D721Med (cell line): Measurements from ENCODE around the gene LRRC8E.

Experiments
- DNase-seq: peaks from one replicate; pipeline ENCODE4 v3.0.0; 2011; ENCODE audit warnings: low spot score; ENCODE audit not compliant: insufficient read length
- FAIRE-seq: peaks from 2 replicates; lab custom pipeline; 2011; peaks lifted over from hg19 to GRCh38; lab: Jason Lieb, UNC
- CTCF ChIP-seq: IDR thresholded peaks from 2 replicates; pipeline ENCODE4 v1.5.1; 2012; ENCODE audit warnings: mild to moderate bottlenecking, control low read depth; ENCODE audit not compliant: insufficient read depth; ENCODE audit errors: missing control alignments

Gene LRRC8E

GRCh38 chr19:7874076-7874896 is 14.0 kb upstream of the LRRC8E start, which contains the start of gene PRR36:
PRR36 (minus strand) TSS chr19:7874390; CDS start chr19:7873689, 701 bp downstream.
- no peak for TF ChIP-seq CTCF

GRCh38 chr19:7874897-7875273 is 13.4 kb upstream of the LRRC8E start:
- FAIRE-seq (no peak), DNase-seq (no peak)
- no peak for TF ChIP-seq CTCF

More at GRCh38 chr19:7874076-7874896, 14.0 kb upstream of the LRRC8E start, which contains the start of gene PRR36:
- peak; percentile 77 for DNase-seq
- FAIRE-seq = no peak

GRCh38 chr19:7877249-7877836 is 11.0 kb upstream of the LRRC8E start:
- no peak for TF ChIP-seq CTCF
- FAIRE-seq (no peak), DNase-seq (no peak)

- TF ChIP-seq CTCF = no peak
- FAIRE-seq (no peak), DNase-seq (no peak)
Measured at GRCh38 chr19:7879111-7879807, 9.1 kb upstream of the LRRC8E start.

- DNase-seq = no peak
- no peak for TF ChIP-seq CTCF
- no peak for FAIRE-seq
Measured at GRCh38 chr19:7879836-7880235, 8.5 kb upstream of the LRRC8E start.

GRCh38 chr19:7881910-7882309 is 6.4 kb upstream of the LRRC8E start:
- no peak for TF ChIP-seq CTCF
- FAIRE-seq (no peak), DNase-seq (no peak)

- FAIRE-seq (no peak), DNase-seq (no peak)
Measured at GRCh38 chr19:7883105-7883504, 5.2 kb upstream of the LRRC8E start.

More at GRCh38 chr19:7883105-7883504, 5.2 kb upstream of the LRRC8E start:
- no peak for TF ChIP-seq CTCF
